Activated CD4-positive, alpha-beta memory T cell treated with anti-CD3 and anti-CD28 coated beads, Interleukin-2, amount 10 ng/mL, durations not matched to agents 7 days and 5 days (primary cell): ENCODE results near the gene CCDC40. TPM values are rescaled to one million over a fixed set of nuclear protein-coding genes. Genes with fewer than 3 reads are reported as not detected.
"Not testable (repeated sequence)": the region's sequence is repeated elsewhere in the genome, so short reads cannot be mapped to it uniquely, and the experiment has no call there.

Source experiments
- CTCF ChIA-PET: fragments of 350-600 bp; sonication (Branson Sonifier 250); formaldehyde crosslinking; loops from one replicate; lab custom pipeline; 2021; ENCODE audit warnings: antibody characterized with exemption, inconsistent platforms; lab: Charles Lee
- POLR2A ChIA-PET: fragments of 350-600 bp; sonication (Branson Sonifier 250); formaldehyde crosslinking; loops from one replicate; lab custom pipeline; 2021; ENCODE audit warnings: antibody characterized with exemption; lab: Charles Lee
- DNase-seq: peaks from one replicate; pipeline ENCODE4 v3.0.0-alpha.2; 2020
- H3K27ac Mint-ChIP-seq: one replicate; pipeline ENCODE4 v1.8.0; 2021; ENCODE audit warnings: mild to moderate bottlenecking, mixed read lengths
- H3K27me3 Mint-ChIP-seq: one replicate; pipeline ENCODE4 v1.8.0; 2021; ENCODE audit warnings: mixed read lengths
- H3K36me3 Mint-ChIP-seq: one replicate; pipeline ENCODE4 v1.8.0; 2021; ENCODE audit warnings: low read depth, mixed read lengths
- H3K4me1 Mint-ChIP-seq: one replicate; pipeline ENCODE4 v1.8.0; 2021; ENCODE audit warnings: mixed read lengths
- H3K4me3 Mint-ChIP-seq: one replicate; pipeline ENCODE4 v1.8.0; 2021; ENCODE audit warnings: mild to moderate bottlenecking, mixed read lengths
- H3K9me3 Mint-ChIP-seq: one replicate; pipeline ENCODE4 v1.8.0; 2021; ENCODE audit warnings: mixed read lengths
- total RNA-seq, 2 experiments: library from RNA; stranded (reverse); gene quantifications; one replicate each; pipeline ENCODE4 v1.2.3, GENCODE V29; 2021

Gene CCDC40
- total RNA-seq, 2 experiments from 2014 or later: not detected

- ChIA-PET POLR2A (no interaction called here), CTCF (no interaction called here)
- no peak overlapping the region for H3K27ac Mint-ChIP-seq
- peaks cover 11% of the 10 kb centered on the region for H3K4me1 Mint-ChIP-seq
- no peak for DNase-seq
- no peak overlapping the region for H3K4me3 Mint-ChIP-seq
- H3K27me3 Mint-ChIP-seq: peaks cover 15% of the 10 kb centered on the region
- H3K36me3 Mint-ChIP-seq: no peaks in the 10 kb centered on the region
- H3K9me3 Mint-ChIP-seq: no peaks in the 10 kb centered on the region
Observed at GRCh38 chr17:80030730-80031410, 5.6 kb upstream of the CCDC40 start.

- CTCF ChIA-PET: no interaction called here
Observed at GRCh38 chr17:80031691-80032430, 4.6 kb upstream of the CCDC40 start.

GRCh38 chr17:80032614-80033171 lies 3.7 kb upstream of the CCDC40 start:
- no peak for DNase-seq
- ChIA-PET CTCF (no interaction called here), POLR2A (no interaction called here)
- no peaks in the 10 kb centered on the region for H3K36me3 Mint-ChIP-seq
- no peak overlapping the region for H3K4me3 Mint-ChIP-seq
- H3K4me1 Mint-ChIP-seq: peaks cover 14% of the 10 kb centered on the region
- no peaks in the 10 kb centered on the region for H3K9me3 Mint-ChIP-seq
- peaks cover 21% of the 10 kb centered on the region for H3K27me3 Mint-ChIP-seq
- no peak overlapping the region for H3K27ac Mint-ChIP-seq

More at GRCh38 chr17:80031691-80032430, 4.6 kb upstream of the CCDC40 start:
- POLR2A ChIA-PET: no interaction called here
- H3K9me3 Mint-ChIP-seq: no peaks in the 10 kb centered on the region
- H3K4me3 Mint-ChIP-seq: no peak overlapping the region
- DNase-seq: no peak
- peaks cover 11% of the 10 kb centered on the region for H3K4me1 Mint-ChIP-seq
- H3K36me3 Mint-ChIP-seq: no peaks in the 10 kb centered on the region
- no peak overlapping the region for H3K27ac Mint-ChIP-seq
- H3K27me3 Mint-ChIP-seq: peaks cover 17% of the 10 kb centered on the region

GRCh38 chr17:80033840-80034239 lies 2.6 kb upstream of the CCDC40 start:
- no peak for DNase-seq
- no peak overlapping the region for H3K27ac Mint-ChIP-seq
- ChIA-PET CTCF (interaction anchor here (1.7 kb wide), 1 partner anchor 26 kb away, joined by 13 read pairs; no protein-coding TSS in a partner anchor), POLR2A (no interaction called here)
- H3K27me3 Mint-ChIP-seq: peaks cover 26% of the 10 kb centered on the region
- no peak overlapping the region for H3K4me3 Mint-ChIP-seq
- H3K9me3 Mint-ChIP-seq: no peaks in the 10 kb centered on the region
- H3K4me1 Mint-ChIP-seq: peaks cover 14% of the 10 kb centered on the region
- no peaks in the 10 kb centered on the region for H3K36me3 Mint-ChIP-seq

GRCh38 chr17:80034791-80035686 lies 1.4 kb upstream of the CCDC40 start:
- H3K9me3 Mint-ChIP-seq: no peaks in the 10 kb centered on the region
- peak overlapping the region; percentile 70 for H3K4me3 Mint-ChIP-seq
- H3K27me3 Mint-ChIP-seq: peaks cover 32% of the 10 kb centered on the region
- CTCF ChIA-PET: interaction anchor here (1.7 kb wide), 1 partner anchor 27 kb away, joined by 13 read pairs; no protein-coding TSS in a partner anchor
- H3K27ac Mint-ChIP-seq: no peak overlapping the region
- H3K4me1 Mint-ChIP-seq: peaks cover 14% of the 10 kb centered on the region
- POLR2A ChIA-PET: no interaction called here
- DNase-seq: peak; percentile 57
- H3K36me3 Mint-ChIP-seq: no peaks in the 10 kb centered on the region

- Mint-ChIP-seq H3K27me3 (peaks cover 32% of the 10 kb centered on the region), H3K9me3 (no peaks in the 10 kb centered on the region), H3K36me3 (no peaks in the 10 kb centered on the region), H3K27ac (no peak within 1 kb of the TSS), H3K4me1 (peaks cover 14% of the 10 kb centered on the region), H3K4me3 (peak within 1 kb of the TSS; percentile 70)
- no peak for DNase-seq
- ChIA-PET POLR2A (no interaction called here), CTCF (no interaction called here)
Observed at GRCh38 chr17:80035687-80035936, 830 bp upstream of the CCDC40 start, which contains the start of gene TBC1D16. TSS of gene TBC1D16 (minus strand) at chr17:80035872. CDS start at chr17:80013547, 22,325 bp downstream.

GRCh38 chr17:80036715-80037477 lies 454 bp downstream of the CCDC40 start:
- Mint-ChIP-seq H3K9me3 (no peaks in the 10 kb centered on the region), H3K27ac (no peak overlapping the region), H3K4me3 (peak overlapping the region; percentile 69), H3K36me3 (no peaks in the 10 kb centered on the region), H3K4me1 (peaks cover 14% of the 10 kb centered on the region), H3K27me3 (peaks cover 32% of the 10 kb centered on the region)
- ChIA-PET CTCF (interaction anchor here (1.4 kb wide), 1 partner anchor 28 kb away, joined by 3 read pairs; no protein-coding TSS in a partner anchor), POLR2A (no interaction called here)
- peak; percentile 39 for DNase-seq

- Mint-ChIP-seq H3K4me3 (no peak overlapping the region), H3K4me1 (no peaks in the 10 kb centered on the region), H3K27ac (no peak overlapping the region), H3K36me3 (no peaks in the 10 kb centered on the region), H3K9me3 (no peaks in the 10 kb centered on the region), H3K27me3 (peaks cover 5% of the 10 kb centered on the region)
- ChIA-PET CTCF (no interaction called here), POLR2A (no interaction called here)
- no peak for DNase-seq
Observed at GRCh38 chr17:80043963-80044362, 7.5 kb downstream of the CCDC40 start.

GRCh38 chr17:80045703-80046102 lies 9.3 kb downstream of the CCDC40 start:
- H3K4me3 Mint-ChIP-seq: no peak overlapping the region
- no peak overlapping the region for H3K27ac Mint-ChIP-seq
- ChIA-PET POLR2A (no interaction called here), CTCF (no interaction called here)
- H3K9me3 Mint-ChIP-seq: no peaks in the 10 kb centered on the region
- no peaks in the 10 kb centered on the region for H3K36me3 Mint-ChIP-seq
- no peaks in the 10 kb centered on the region for H3K27me3 Mint-ChIP-seq
- DNase-seq: no peak
- no peaks in the 10 kb centered on the region for H3K4me1 Mint-ChIP-seq

GRCh38 chr17:80046709-80047108 lies 10.3 kb downstream of the CCDC40 start:
- CTCF ChIA-PET, H3K27ac Mint-ChIP-seq, POLR2A ChIA-PET, H3K27me3 Mint-ChIP-seq, H3K36me3 Mint-ChIP-seq, H3K9me3 Mint-ChIP-seq, H3K4me3 Mint-ChIP-seq, DNase-seq, H3K4me1 Mint-ChIP-seq: not testable (repeated sequence)

GRCh38 chr17:80047176-80047575 lies 10.7 kb downstream of the CCDC40 start:
- H3K4me3 Mint-ChIP-seq: no peak overlapping the region
- no peak overlapping the region for H3K27ac Mint-ChIP-seq
- DNase-seq: no peak
- no peaks in the 10 kb centered on the region for H3K4me1 Mint-ChIP-seq
- no peaks in the 10 kb centered on the region for H3K27me3 Mint-ChIP-seq
- H3K36me3 Mint-ChIP-seq: no peaks in the 10 kb centered on the region
- H3K9me3 Mint-ChIP-seq: no peaks in the 10 kb centered on the region
- ChIA-PET CTCF (no interaction called here), POLR2A (no interaction called here)

GRCh38 chr17:80049986-80050385 lies 13.5 kb downstream of the CCDC40 start:
- H3K27me3 Mint-ChIP-seq: peaks cover 1% of the 10 kb centered on the region
- H3K27ac Mint-ChIP-seq: no peak overlapping the region
- no peak overlapping the region for H3K4me3 Mint-ChIP-seq
- H3K36me3 Mint-ChIP-seq: no peaks in the 10 kb centered on the region
- ChIA-PET CTCF (no interaction called here), POLR2A (no interaction called here)
- DNase-seq: no peak
- no peaks in the 10 kb centered on the region for H3K9me3 Mint-ChIP-seq
- no peaks in the 10 kb centered on the region for H3K4me1 Mint-ChIP-seq
